ENCODE data around the gene MPPED2.

GRCh38 chr11:30505603-30506002 is 80.5 kb downstream of the MPPED2 start:
- TF ChIP-seq CTCF (IDR thresholded peaks at IDR 0.05) (no peak), POLR2A (IDR thresholded peaks at IDR 0.05) (no peak)

Measured in lower leg skin (tissue), 3 donors.